ENCODE data around the gene CTAG2.
"Not testable (repeated sequence)": the region's sequence is repeated elsewhere in the genome, so short reads cannot be mapped to it uniquely, and the experiment has no call there.

DNA sequence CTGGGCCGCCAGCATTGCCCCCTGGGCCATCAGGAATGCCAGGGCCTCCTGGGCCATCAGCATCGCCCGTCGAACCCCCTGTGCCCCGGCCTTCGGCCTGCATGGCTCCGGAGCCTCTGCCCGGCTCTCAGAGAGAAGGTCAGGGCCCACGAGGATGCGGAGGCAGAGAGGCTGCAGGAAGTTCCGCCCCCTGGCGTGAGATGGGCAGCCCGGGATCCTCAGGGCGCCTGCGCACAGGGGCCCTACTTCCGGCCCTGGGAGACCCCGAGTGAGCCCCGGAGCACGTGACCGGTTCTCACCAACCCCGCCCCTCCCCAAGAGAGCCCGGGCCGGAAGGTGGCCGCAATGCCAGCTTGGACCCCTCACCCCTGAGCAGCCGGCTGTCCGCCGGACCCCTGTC is at the start of gene CTAG2:
- TF ChIP-seq POLR2A, POLR2AphosphoS5 (IDR thresholded peaks at IDR 0.05; ENCODE audit: low read depth, low read length): not testable (repeated sequence)

Data from GM12892 (cell line).